HEK293T (cell line): ENCODE measurements around the gene NXNL1.

ENCODE experiments used
- CTCF ChIA-PET: fragments of 350-600 bp; formaldehyde crosslinking; extraction: SDS; loops from one replicate; lab custom pipeline; 2021; ENCODE audit warnings: antibody characterized with exemption, inconsistent platforms; lab: Yijun Ruan, JAX
- POLR2A ChIA-PET: fragments of 350-600 bp; formaldehyde crosslinking; extraction: SDS; loops from one replicate; lab custom pipeline; 2020; ENCODE audit warnings: antibody characterized with exemption, inconsistent platforms; lab: Yijun Ruan, JAX
- DNase-seq: peaks from one replicate; pipeline ENCODE4 v3.0.0; 2012; ENCODE audit warnings: mixed read lengths; ENCODE audit errors: extremely low spot score
- ARNT ChIP-seq: fragments of 450-650 bp; IDR thresholded peaks from 2 replicates; pipeline ENCODE4 v1.6.1; 2017; ENCODE audit warnings: mild to moderate bottlenecking
- BHLHE40 ChIP-seq: fragments of 450-650 bp; IDR thresholded peaks from 2 replicates; pipeline ENCODE4 v1.6.1; 2016; ENCODE audit warnings: mild to moderate bottlenecking, moderate library complexity, borderline replicate concordance
- CTBP1 ChIP-seq: fragments of 450-650 bp; IDR thresholded peaks from 2 replicates; pipeline ENCODE4 v1.6.1; 2016; ENCODE audit warnings: borderline replicate concordance
- ELF4 ChIP-seq: fragments of 450-650 bp; IDR thresholded peaks from 2 replicates; pipeline ENCODE4 v1.6.1; 2017; ENCODE audit warnings: antibody characterized with exemption
- FOXA1 ChIP-seq: fragments of 450-650 bp; IDR thresholded peaks from 2 replicates; pipeline ENCODE4 v1.6.1; 2016; ENCODE audit warnings: mild to moderate bottlenecking
- FOXK2 ChIP-seq: fragments of 450-650 bp; IDR thresholded peaks from 2 replicates; pipeline ENCODE4 v1.6.1; 2016; ENCODE audit warnings: mild to moderate bottlenecking
- FOXM1 ChIP-seq: fragments of 450-650 bp; IDR thresholded peaks from 2 replicates; pipeline ENCODE4 v1.6.1; 2017; ENCODE audit warnings: mild to moderate bottlenecking, borderline replicate concordance
- HDGF ChIP-seq: fragments of 450-650 bp; IDR thresholded peaks from 2 replicates; pipeline ENCODE4 v1.6.1; 2017; ENCODE audit warnings: antibody characterized with exemption, borderline replicate concordance
- L3MBTL2 ChIP-seq: fragments of 450-650 bp; conservative IDR thresholded peaks from 2 replicates; pipeline ENCODE4 v1.6.1; 2016; ENCODE audit warnings: mild to moderate bottlenecking
- LEF1 ChIP-seq: fragments of 450-650 bp; IDR thresholded peaks from 2 replicates; pipeline ENCODE4 v1.6.1; 2017; ENCODE audit warnings: mild to moderate bottlenecking, borderline replicate concordance
- NFRKB ChIP-seq: fragments of 450-650 bp; IDR thresholded peaks from 2 replicates; pipeline ENCODE4 v1.6.1; 2016; ENCODE audit warnings: mild to moderate bottlenecking, moderate library complexity
- PKNOX1 ChIP-seq: fragments of 450-650 bp; IDR thresholded peaks from 2 replicates; pipeline ENCODE4 v1.6.1; 2016
- SP1 ChIP-seq: fragments of 450-650 bp; IDR thresholded peaks from 2 replicates; pipeline ENCODE4 v1.6.1; 2017
- SUZ12 ChIP-seq: fragments of 450-650 bp; IDR thresholded peaks from 2 replicates; pipeline ENCODE4 v1.6.1; 2016; ENCODE audit warnings: mild to moderate bottlenecking
- TARDBP ChIP-seq: fragments of 450-650 bp; IDR thresholded peaks from 2 replicates; pipeline ENCODE4 v1.6.1; 2016
- ZNF384 ChIP-seq: fragments of 450-650 bp; IDR thresholded peaks from 2 replicates; pipeline ENCODE4 v1.6.1; 2016

Gene NXNL1

GRCh38 chr19:17445526-17446165 is 15.1 kb downstream of the NXNL1 start:
- no peak for TF ChIP-seq HDGF
- no peak for TF ChIP-seq PKNOX1
- 0 out of 2 replicates have a peak, but pooled peaks have one; percentile 7 for TF ChIP-seq TARDBP
- CTCF ChIA-PET = no interaction called here
- no peak for DNase-seq
- POLR2A ChIA-PET = no interaction called here

- DNase-seq = peak; percentile 52
These were observed 19.3 kb downstream of the NXNL1 start for GRCh38 chr19:17441241-17442021.

DNA sequence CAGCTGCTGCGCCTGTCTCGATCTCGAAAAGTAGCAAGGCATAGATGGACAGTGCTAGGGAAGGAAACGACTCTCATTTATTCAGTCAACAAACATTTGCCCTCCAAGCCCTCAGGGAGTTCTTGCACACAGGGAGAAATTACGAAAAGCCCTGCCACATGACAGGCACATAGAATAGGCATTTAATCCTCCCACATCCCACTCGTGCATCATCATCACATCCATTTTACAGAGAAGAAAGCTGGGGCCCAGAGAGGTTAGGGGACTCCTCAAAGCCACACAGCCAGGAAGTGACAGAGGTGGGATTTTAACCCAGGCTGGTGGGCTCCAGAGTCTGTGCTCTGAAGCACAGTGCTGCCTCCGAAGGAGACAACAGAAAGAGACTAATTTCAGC is 23.9 kb downstream of the NXNL1 start:
- no peak for TF ChIP-seq FOXM1
- no peak for TF ChIP-seq PKNOX1
- TF ChIP-seq SUZ12 = no peak
- TF ChIP-seq TARDBP = no peak
- no peak for TF ChIP-seq NFRKB
- TF ChIP-seq FOXK2 = no peak
- no peak for TF ChIP-seq ZNF384
- TF ChIP-seq L3MBTL2 = no peak
- TF ChIP-seq BHLHE40 = no peak
- DNase-seq = no peak
- POLR2A ChIA-PET = interaction anchor here (1.0 to 1.1 kb wide), 2 partner anchors 17 to 144 kb away, joined by 3 to 4 read pairs; partner anchors contain the start of gene MVB12A
- CTCF ChIA-PET = interaction anchor here (1.2 kb wide), 1 partner anchor 10 kb away, joined by 3 read pairs; no protein-coding TSS in a partner anchor

More at GRCh38 chr19:17441241-17442021, 19.3 kb downstream of the NXNL1 start:
- POLR2A ChIA-PET = interaction anchor here (1.6 kb wide), 1 partner anchor 22 kb away, joined by 6 read pairs; no protein-coding TSS in a partner anchor
- no peak for TF ChIP-seq TARDBP
- CTCF ChIA-PET = interaction anchor here (0.5 to 1.7 kb wide), 12 partner anchors 8 to 566 kb away, joined by 3 to 6 read pairs (median 3); no protein-coding TSS in a partner anchor

DNA sequence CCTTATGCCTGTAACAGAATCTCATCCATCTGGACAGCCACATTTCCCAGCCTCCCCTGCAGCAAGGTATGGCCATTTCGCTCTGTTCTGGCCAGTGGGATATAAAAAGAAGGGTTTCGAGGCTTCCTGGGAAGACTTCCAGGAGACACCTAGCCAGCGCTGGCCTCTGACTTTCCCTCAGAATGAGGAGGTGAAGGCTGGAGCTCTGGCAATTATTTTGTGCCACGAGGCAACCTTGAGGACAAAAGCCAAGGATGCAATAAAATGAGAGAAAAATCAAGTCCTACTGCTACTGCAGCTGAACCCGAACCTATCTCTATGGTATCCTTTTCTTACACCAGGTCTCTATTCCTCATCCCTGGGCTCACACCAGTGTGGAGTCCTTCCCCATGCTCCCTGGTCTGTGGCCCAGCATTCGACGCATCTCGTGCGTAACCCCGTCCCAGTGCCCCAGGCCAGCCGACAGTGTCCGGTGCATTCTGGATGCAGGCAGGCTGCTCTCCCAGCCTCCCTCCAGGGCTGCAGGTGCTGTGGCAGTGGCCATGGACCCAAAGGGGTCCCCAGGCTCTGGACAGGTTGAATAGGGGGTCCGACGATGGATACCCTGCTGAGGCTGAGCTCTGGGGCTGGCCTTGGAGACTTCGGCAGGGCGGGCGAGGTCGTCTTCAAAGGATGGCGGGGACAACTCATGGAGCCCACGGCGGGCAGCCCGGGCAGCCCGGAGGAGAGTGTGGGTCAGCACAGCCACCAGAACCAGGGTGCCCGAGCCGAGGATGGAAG is 24.4 kb downstream of the NXNL1 start:
- DNase-seq = no peak
- ChIA-PET CTCF (interaction anchor here (1.2 kb wide), 1 partner anchor 10 kb away, joined by 3 read pairs; no protein-coding TSS in a partner anchor), POLR2A (interaction anchor here (1.0 to 1.1 kb wide), 2 partner anchors 16 to 143 kb away, joined by 3 to 4 read pairs; partner anchors contain the start of gene MVB12A)

DNA sequence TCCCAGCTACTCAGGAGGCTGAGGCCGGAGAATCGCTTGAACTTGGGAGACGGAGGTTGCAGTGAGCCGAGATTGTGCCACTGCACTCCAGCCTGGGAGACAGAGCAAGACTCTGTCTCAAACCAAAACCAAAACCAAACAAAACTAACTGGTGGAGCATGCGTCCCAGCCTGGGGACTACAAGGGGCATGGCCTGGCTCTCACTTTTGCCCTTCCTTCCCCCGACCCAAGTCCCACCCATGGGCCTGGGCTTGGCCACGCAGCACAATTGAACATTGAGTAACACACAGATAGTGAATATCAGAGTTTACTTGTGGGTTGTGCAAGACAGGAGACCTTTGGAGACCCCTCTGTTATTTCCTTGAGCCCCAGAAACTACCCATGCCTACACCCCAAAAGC is 25.5 kb downstream of the NXNL1 start:
- TF ChIP-seq BHLHE40 (no peak), NFRKB (no peak), ELF4 (no peak), L3MBTL2 (no peak), FOXA1 (no peak), FOXM1 (no peak), ARNT (no peak), HDGF (no peak), SUZ12 (no peak), CTBP1 (no peak), SP1 (no peak), ZNF384 (no peak), LEF1 (no peak)
- ChIA-PET CTCF (no interaction called here), POLR2A (no interaction called here)
- DNase-seq = no peak

More for the DNA sequence above, 24.4 kb downstream of the NXNL1 start:
- no peak for TF ChIP-seq ELF4
- TF ChIP-seq CTBP1 = no peak
- TF ChIP-seq FOXA1 = no peak
- no peak for TF ChIP-seq BHLHE40
- TF ChIP-seq L3MBTL2 = no peak
- no peak for TF ChIP-seq ARNT
- no peak for TF ChIP-seq NFRKB
- no peak for TF ChIP-seq SUZ12
- TF ChIP-seq LEF1 = no peak
- no peak for TF ChIP-seq SP1
- no peak for TF ChIP-seq FOXM1
- no peak for TF ChIP-seq PKNOX1
- TF ChIP-seq HDGF = no peak
- no peak for TF ChIP-seq FOXK2
- no peak for TF ChIP-seq ZNF384
- no peak for TF ChIP-seq TARDBP

DNA sequence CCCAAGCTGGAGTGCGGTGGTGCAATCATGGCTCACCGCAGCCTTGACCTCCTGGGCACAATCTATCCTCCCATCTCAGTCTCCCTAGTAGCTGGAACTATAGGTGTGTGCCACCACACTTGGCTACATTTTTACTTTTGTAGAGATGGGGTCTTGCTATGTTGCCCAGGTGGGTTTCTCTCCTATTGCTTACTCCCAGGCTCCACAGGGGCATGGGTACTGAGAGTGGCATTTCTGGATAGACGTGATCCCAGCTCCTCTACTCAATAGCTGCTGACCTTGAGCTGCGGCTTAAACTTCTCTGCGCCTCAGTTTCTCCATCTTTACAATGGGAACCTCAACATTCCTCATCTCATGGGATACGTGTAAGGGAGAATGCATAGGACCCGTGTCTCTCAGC is 29.3 kb downstream of the NXNL1 start:
- CTCF ChIA-PET = interaction anchor here (1.1 kb wide), 1 partner anchor 10 kb away, joined by 3 read pairs; no protein-coding TSS in a partner anchor
- no peak for DNase-seq
- POLR2A ChIA-PET = no interaction called here
- TF ChIP-seq FOXM1 (no peak), HDGF (no peak), TARDBP (no peak), BHLHE40 (no peak), ELF4 (no peak), PKNOX1 (no peak), ARNT (no peak), SP1 (no peak), FOXK2 (no peak), SUZ12 (no peak), FOXA1 (no peak), NFRKB (no peak), L3MBTL2 (no peak), CTBP1 (no peak), LEF1 (no peak), ZNF384 (no peak)
